SK-N-SH (cell line): Measurements from ENCODE around the gene NLRC4. TPM values are rescaled to one million over a fixed set of nuclear protein-coding genes. Genes with fewer than 3 reads are reported as not detected.

ENCODE experiments used
- CTCF ChIA-PET: fragments of 300-600, 350-600 bp; formaldehyde crosslinking; extraction: SDS; loops from one replicate; lab custom pipeline; 2021; lab: Yijun Ruan, JAX
- POLR2A ChIA-PET: fragments of 350-600 bp; sonication (Branson Sonifier 250); formaldehyde crosslinking; extraction: SDS; loops from one replicate; lab custom pipeline; 2020; ENCODE audit warnings: antibody characterized with exemption, inconsistent platforms; lab: Yijun Ruan, JAX
- DNase-seq: peaks from one replicate; pipeline ENCODE4 v3.0.0; 2012
- H2AFZ ChIP-seq: fragments of 200-600 bp; sonication (generic); 2 replicates; pipeline ENCODE4 v1.8.1; 2016; ENCODE audit warnings: antibody characterized with exemption, mild to moderate bottlenecking, low read depth
- H3F3A ChIP-seq: fragments of 200-600 bp; sonication (generic); replicated peaks from 2 replicates; pipeline ENCODE3; 2016; ENCODE audit warnings: antibody characterized with exemption, mild to moderate bottlenecking; ENCODE audit not compliant: insufficient read depth
- H3K27ac ChIP-seq, 2 experiments: fragments of 200-500 bp in 1 of 2; fragments of 200-600 bp in 1 of 2; sonication (Bioruptor generic) in 1 of 2; sonication (generic), shearing (Covaris generic) in 1 of 2; 2 replicates each; pipeline versions ENCODE4 v1.5.1 to v1.6.1; 2014 to 2016; ENCODE audit warnings: low read depth in 2 of 2, inconsistent platforms in 1 of 2, low read length in 1 of 2, mild to moderate bottlenecking in 1 of 2, mixed read lengths in 1 of 2
- H3K27me3 ChIP-seq: fragments of 200-600 bp; sonication (generic), shearing (Covaris generic); 2 replicates; pipeline ENCODE4 v1.6.1; 2016; ENCODE audit warnings: mixed run types; ENCODE audit not compliant: insufficient read depth
- H3K36me3 ChIP-seq, 2 experiments: fragments of 200-500 bp in 1 of 2; fragments of 200-600 bp in 1 of 2; sonication (Bioruptor generic) in 1 of 2; sonication (generic) in 1 of 2; replicated peaks in 1 of 2; 2 replicates each; pipeline versions ENCODE3 to v1.5.1; 2014 to 2016; ENCODE audit warnings: low read length in 1 of 2, mild to moderate bottlenecking in 1 of 2; ENCODE audit not compliant: insufficient read depth in 2 of 2, control insufficient read depth in 1 of 2
- H3K4me1 ChIP-seq, 2 experiments: fragments of 200-500 bp in 1 of 2; fragments of 200-600 bp in 1 of 2; sonication (Bioruptor generic) in 1 of 2; sonication (generic), shearing (Covaris generic) in 1 of 2; 2 replicates each; pipeline versions ENCODE4 v1.5.1 to v1.6.1; 2014 to 2016; ENCODE audit warnings: low read depth in 1 of 2, low read length in 1 of 2, mixed run types in 1 of 2; ENCODE audit not compliant: insufficient read depth in 2 of 2, control insufficient read depth in 1 of 2
- H3K4me2 ChIP-seq: fragments of 200-600 bp; sonication (generic), shearing (Covaris generic); 2 replicates; pipeline ENCODE4 v1.6.1; 2017; ENCODE audit warnings: mixed run types
- H3K4me3 ChIP-seq, 2 experiments: fragments of 200-500 bp in 1 of 2; fragments of 200-600 bp in 1 of 2; sonication (Bioruptor generic) in 1 of 2; sonication (generic), shearing (Covaris generic) in 1 of 2; 2 replicates each; pipeline versions ENCODE4 v1.5.1 to v1.8.1; 2014 to 2016; ENCODE audit warnings: low read depth in 2 of 2, inconsistent platforms in 1 of 2, low read length in 1 of 2, mild to moderate bottlenecking in 1 of 2, mixed read lengths in 1 of 2, moderate library complexity in 1 of 2
- H3K79me2 ChIP-seq: fragments of 200-600 bp; sonication (generic); 2 replicates; pipeline ENCODE4 v1.8.1; 2017; ENCODE audit warnings: mild to moderate bottlenecking; ENCODE audit not compliant: insufficient read depth
- H3K9ac ChIP-seq: fragments of 200-600 bp; sonication (generic); 2 replicates; pipeline ENCODE4 v1.6.1; 2017; ENCODE audit warnings: mixed run types
- H3K9me2 ChIP-seq: fragments of 200-600 bp; sonication (generic); 2 replicates; pipeline ENCODE4 v1.6.1; 2017; ENCODE audit warnings: mixed run types
- H3K9me3 ChIP-seq: fragments of 200-600 bp; sonication (generic); 2 replicates; pipeline ENCODE4 v1.6.1; 2017; ENCODE audit warnings: mixed run types, mild to moderate bottlenecking, moderate library complexity
- H4K20me1 ChIP-seq: fragments of 200-600 bp; sonication (generic); 2 replicates; pipeline ENCODE4 v1.6.1; 2017; ENCODE audit warnings: mild to moderate bottlenecking, mixed run types; ENCODE audit not compliant: insufficient read depth
- CHD2 ChIP-seq: fragments of 150-350 bp; IDR thresholded peaks from 2 replicates; pipeline ENCODE4 v1.6.1; 2018; ENCODE audit warnings: low read length; ENCODE audit not compliant: partially characterized antibody
- EZH2phosphoT487 ChIP-seq: fragments of 200-600 bp; sonication (generic); IDR thresholded peaks from 2 replicates; pipeline ENCODE4 v1.6.1; 2017; ENCODE audit warnings: low read depth, mixed run types, mild to moderate bottlenecking, antibody characterized with exemption, moderate library complexity, borderline replicate concordance
- FOSL2 ChIP-seq: IDR thresholded peaks from 2 replicates; pipeline ENCODE4 v1.4.0; 2012; ENCODE audit warnings: low read depth, mild to moderate bottlenecking, moderate library complexity, borderline replicate concordance
- FOXM1 ChIP-seq: IDR thresholded peaks from 2 replicates; pipeline ENCODE4 v1.4.0; 2012; ENCODE audit warnings: low read depth, mild to moderate bottlenecking
- GABPA ChIP-seq: IDR thresholded peaks from 2 replicates; pipeline ENCODE4 v1.4.0; 2012; ENCODE audit warnings: low read depth, mild to moderate bottlenecking
- GATA2 ChIP-seq: sonication (generic); formaldehyde crosslinking; IDR thresholded peaks from 2 replicates; pipeline ENCODE4 v1.5.0; 2020; ENCODE audit warnings: mild to moderate bottlenecking, missing genetic modification reagents
- IRF3 ChIP-seq: fragments of 150-350 bp; IDR thresholded peaks from 2 replicates; pipeline ENCODE4 v1.6.1; 2016; ENCODE audit warnings: mild to moderate bottlenecking, low read depth, low read length
- JUND ChIP-seq: IDR thresholded peaks from 2 replicates; pipeline ENCODE4 v1.4.0; 2012
- MAX ChIP-seq: IDR thresholded peaks from 2 replicates; pipeline ENCODE4 v1.4.0; 2012; ENCODE audit warnings: low read depth
- NFIC ChIP-seq: IDR thresholded peaks from 2 replicates; pipeline ENCODE4 v1.4.0; 2012; ENCODE audit warnings: borderline replicate concordance
- NRF1 ChIP-seq: IDR thresholded peaks from 2 replicates; pipeline ENCODE4 v1.6.1; 2012; ENCODE audit warnings: low read depth, mild to moderate bottlenecking, low read length
- POLR2AphosphoS5 ChIP-seq: IDR thresholded peaks from 2 replicates; pipeline ENCODE4 v1.6.1; 2012; ENCODE audit warnings: low read depth, low read length
- RAD21 ChIP-seq: IDR thresholded peaks from 2 replicates; pipeline ENCODE4 v1.6.1; 2012; ENCODE audit warnings: mild to moderate bottlenecking, low read length
- RCOR1 ChIP-seq: fragments of 150-350 bp; IDR thresholded peaks from 2 replicates; pipeline ENCODE4 v1.6.1; 2017; ENCODE audit warnings: antibody characterized with exemption, low read length
- REST ChIP-seq: IDR thresholded peaks from 2 replicates; pipeline ENCODE4 v1.6.1; 2012; ENCODE audit warnings: mild to moderate bottlenecking, low read depth, low read length, moderate library complexity
- RXRA ChIP-seq: IDR thresholded peaks from 2 replicates; pipeline ENCODE4 v1.4.0; 2012; ENCODE audit warnings: low read depth, mild to moderate bottlenecking, borderline replicate concordance
- TCF12 ChIP-seq: IDR thresholded peaks from 2 replicates; pipeline ENCODE4 v1.4.0; 2012
- TEAD4 ChIP-seq: IDR thresholded peaks from 2 replicates; pipeline ENCODE4 v1.4.0; 2012; ENCODE audit warnings: mild to moderate bottlenecking, borderline replicate concordance; ENCODE audit not compliant: insufficient read depth
- YY1 ChIP-seq: IDR thresholded peaks from 2 replicates; pipeline ENCODE4 v1.4.0; 2012; ENCODE audit warnings: low read depth, mild to moderate bottlenecking
- WGBS: methylation state at CpG from one replicate; pipeline ENCODE4 v1.1.6; 2017; ENCODE audit warnings: low lambda C conversion rate; 5-methylcytosine and 5-hydroxymethylcytosine counted together
- polyA plus RNA-seq, 3 experiments: library from polyadenylated mRNA; depleted of rRNA; stranded (reverse); fragments of >200 nt; gene quantifications; 2 replicates each; pipeline ENCODE4 v1.2.3, GENCODE V29; 2012
- TF ChIP-seq, protein P1 (sequence below): fragments of 150-350 bp; IDR thresholded peaks from 2 replicates; pipeline ENCODE4 v1.6.1; 2017; ENCODE audit warnings: antibody characterized with exemption, low read length, low read depth, borderline replicate concordance
- TF ChIP-seq, protein P2 (sequence below): IDR thresholded peaks from 2 replicates; pipeline ENCODE4 v1.4.0; 2012; ENCODE audit warnings: low read depth, borderline replicate concordance

NLRC4 gene
- polyA plus RNA-seq, 1 of the 3 experiments (the other 2 are of a cell fraction), result not detected

GRCh38 chr2:32242331-32242730 lies 22.4 kb downstream of the NLRC4 start:
- Histone ChIP-seq H2AFZ (no peak overlapping the region), H3K4me2 (no peak overlapping the region), H3K9ac (no peak overlapping the region), H3K9me3 (no peaks in the 10 kb centered on the region), H3K9me2 (no peaks in the 10 kb centered on the region), H3K27ac (no peak overlapping the region), H3K4me3 (no peak overlapping the region), H3F3A (no peaks in the 10 kb centered on the region), H3K79me2 (no peaks in the 10 kb centered on the region), H3K4me1 (no peaks in the 10 kb centered on the region; a peak in 1 of 4 replicates), H3K27me3 (no peaks in the 10 kb centered on the region), H4K20me1 (no peaks in the 10 kb centered on the region), H3K36me3 (no peaks in the 10 kb centered on the region)
- WGBS, result 92% methylated on average over 3 of the region's 3 CpGs
- TF ChIP-seq YY1, result no peak
- TF ChIP-seq FOSL2, result no peak
- no peak for TF ChIP-seq RAD21
- TF ChIP-seq CHD2, result no peak
- TF ChIP-seq RCOR1, result no peak
- no peak for TF ChIP-seq RXRA
- TF ChIP-seq GATA2, result no peak
- no peak for TF ChIP-seq NRF1
- no peak for TF ChIP-seq POLR2AphosphoS5
- TF ChIP-seq EZH2phosphoT487, result no peak
- TF ChIP-seq FOXM1, result no peak
- no peak for TF ChIP-seq TCF12
- no peak for TF ChIP-seq TEAD4
- ChIA-PET POLR2A (no interaction called here), CTCF (interaction anchor here (0.5 to 1.0 kb wide), 3 partner anchors 8 to 120 kb away, joined by 3 read pairs; no protein-coding TSS in a partner anchor)
- no peak for DNase-seq

- H3F3A ChIP-seq, result no peaks in the 10 kb centered on the region
- H3K4me1 ChIP-seq, result no peaks in the 10 kb centered on the region; a peak in 1 of 4 replicates
- 75% methylated on average over 2 of the region's 2 CpGs for WGBS
- H3K27me3 ChIP-seq, result no peaks in the 10 kb centered on the region
- H3K4me3 ChIP-seq, result no peak overlapping the region
- 0 out of 2 replicates have a peak, but pooled peaks cover 5% of the 10 kb centered on the region for H3K9me3 ChIP-seq
- H3K9ac ChIP-seq, result no peak overlapping the region
- H3K79me2 ChIP-seq, result no peaks in the 10 kb centered on the region
- CTCF ChIA-PET, result no interaction called here
- no peak overlapping the region for H2AFZ ChIP-seq
- H3K27ac ChIP-seq, result 0 out of 4 replicates have a peak overlapping the region, but pooled peaks of 1 of the 2 experiments have one; percentile 3
- H4K20me1 ChIP-seq, result no peaks in the 10 kb centered on the region
- H3K36me3 ChIP-seq, result peaks cover 4 to 8% of the 10 kb centered on the region in 2 experiments
- no peak overlapping the region for H3K4me2 ChIP-seq
- no peaks in the 10 kb centered on the region for H3K9me2 ChIP-seq
- DNase-seq, result no peak
- POLR2A ChIA-PET, result no interaction called here
- TF ChIP-seq, protein P1, sequence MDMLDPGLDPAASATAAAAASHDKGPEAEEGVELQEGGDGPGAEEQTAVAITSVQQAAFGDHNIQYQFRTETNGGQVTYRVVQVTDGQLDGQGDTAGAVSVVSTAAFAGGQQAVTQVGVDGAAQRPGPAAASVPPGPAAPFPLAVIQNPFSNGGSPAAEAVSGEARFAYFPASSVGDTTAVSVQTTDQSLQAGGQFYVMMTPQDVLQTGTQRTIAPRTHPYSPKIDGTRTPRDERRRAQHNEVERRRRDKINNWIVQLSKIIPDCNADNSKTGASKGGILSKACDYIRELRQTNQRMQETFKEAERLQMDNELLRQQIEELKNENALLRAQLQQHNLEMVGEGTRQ, result no peak
- TF ChIP-seq, protein P2, sequence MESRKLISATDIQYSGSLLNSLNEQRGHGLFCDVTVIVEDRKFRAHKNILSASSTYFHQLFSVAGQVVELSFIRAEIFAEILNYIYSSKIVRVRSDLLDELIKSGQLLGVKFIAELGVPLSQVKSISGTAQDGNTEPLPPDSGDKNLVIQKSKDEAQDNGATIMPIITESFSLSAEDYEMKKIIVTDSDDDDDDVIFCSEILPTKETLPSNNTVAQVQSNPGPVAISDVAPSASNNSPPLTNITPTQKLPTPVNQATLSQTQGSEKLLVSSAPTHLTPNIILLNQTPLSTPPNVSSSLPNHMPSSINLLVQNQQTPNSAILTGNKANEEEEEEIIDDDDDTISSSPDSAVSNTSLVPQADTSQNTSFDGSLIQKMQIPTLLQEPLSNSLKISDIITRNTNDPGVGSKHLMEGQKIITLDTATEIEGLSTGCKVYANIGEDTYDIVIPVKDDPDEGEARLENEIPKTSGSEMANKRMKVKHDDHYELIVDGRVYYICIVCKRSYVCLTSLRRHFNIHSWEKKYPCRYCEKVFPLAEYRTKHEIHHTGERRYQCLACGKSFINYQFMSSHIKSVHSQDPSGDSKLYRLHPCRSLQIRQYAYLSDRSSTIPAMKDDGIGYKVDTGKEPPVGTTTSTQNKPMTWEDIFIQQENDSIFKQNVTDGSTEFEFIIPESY, result no peak
- TF ChIP-seq TCF12 (no peak), IRF3 (no peak), GABPA (no peak), MAX (no peak), TEAD4 (no peak), REST (no peak), FOXM1 (no peak), NFIC (no peak), JUND (no peak), POLR2AphosphoS5 (no peak)
Observed at GRCh38 chr2:32237996-32238395, 26.7 kb downstream of the NLRC4 start.
